Chondrocyte (in vitro differentiated cells): ENCODE measurements around the gene PTPRG. TPM values are rescaled to one million over a fixed set of nuclear protein-coding genes. Genes with fewer than 3 reads are reported as not detected.

ENCODE experiments used
- DNase-seq: peaks from one replicate; pipeline ENCODE4 v3.0.0; 2021; ENCODE audit warnings: mixed read lengths, low spot score
- H3K27ac Mint-ChIP-seq: one replicate; pipeline ENCODE4 v1.8.0; 2021; ENCODE audit warnings: mild to moderate bottlenecking, moderate library complexity, mixed read lengths; ENCODE audit not compliant: unreplicated experiment
- H3K27me3 Mint-ChIP-seq: 2 replicates; pipeline ENCODE4 v1.8.0; 2021; ENCODE audit warnings: low read depth, mixed read lengths
- H3K36me3 Mint-ChIP-seq: 2 replicates; pipeline ENCODE4 v1.8.0; 2021; ENCODE audit warnings: low read depth, mixed read lengths
- H3K4me1 Mint-ChIP-seq: 2 replicates; pipeline ENCODE4 v1.8.0; 2021; ENCODE audit warnings: low read depth, mild to moderate bottlenecking, mixed read lengths
- H3K4me3 Mint-ChIP-seq: one replicate; pipeline ENCODE4 v1.8.0; 2021; ENCODE audit warnings: mild to moderate bottlenecking, moderate library complexity, mixed read lengths; ENCODE audit not compliant: unreplicated experiment
- H3K9me3 Mint-ChIP-seq: 2 replicates; pipeline ENCODE4 v1.8.0; 2021; ENCODE audit warnings: low read depth, mixed read lengths
- CTCF ChIP-seq: fragments of 200-600 bp; sonication (generic); IDR thresholded peaks from 2 replicates; pipeline ENCODE4 v1.5.0; 2021; ENCODE audit warnings: antibody characterized with exemption, mild to moderate bottlenecking, moderate library complexity
- total RNA-seq: library from RNA; stranded (reverse); gene quantifications from 3 replicates; pipeline ENCODE4 v1.2.1, GENCODE V29; 2021

Gene PTPRG
- total RNA-seq, 1 donor from 2014 or later = 45.5 TPM

DNA sequence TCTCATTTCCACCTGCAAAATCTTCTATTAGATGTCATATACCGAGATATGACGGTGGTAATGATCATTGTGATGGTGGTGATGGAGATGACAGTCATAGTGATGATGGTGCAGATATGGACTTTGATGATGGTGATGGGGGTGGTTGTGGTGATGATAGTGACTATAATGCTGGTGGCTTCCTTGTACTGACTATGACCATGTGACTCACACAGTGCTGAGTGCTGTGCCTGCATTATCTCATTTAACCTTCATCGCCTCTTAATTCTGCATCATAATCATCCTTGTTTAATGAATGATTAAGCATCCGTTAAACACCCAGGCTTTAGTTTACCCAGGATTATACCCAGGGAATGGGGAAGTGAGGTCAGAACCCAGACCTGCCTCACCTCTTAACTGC is 480.3 kb downstream of the PTPRG start:
- no peaks in the 10 kb centered on the region for H3K27me3 Mint-ChIP-seq
- no peak for DNase-seq
- H3K4me3 Mint-ChIP-seq = no peak overlapping the region
- no peak overlapping the region for H3K27ac Mint-ChIP-seq
- no peaks in the 10 kb centered on the region for H3K9me3 Mint-ChIP-seq
- TF ChIP-seq CTCF = no peak
- H3K36me3 Mint-ChIP-seq = no peaks in the 10 kb centered on the region
- H3K4me1 Mint-ChIP-seq = peaks cover 3% of the 10 kb centered on the region

- no peak overlapping the region for H3K27ac Mint-ChIP-seq
- no peaks in the 10 kb centered on the region for H3K36me3 Mint-ChIP-seq
- no peak for DNase-seq
- no peak for TF ChIP-seq CTCF
- peaks cover 3% of the 10 kb centered on the region for H3K4me1 Mint-ChIP-seq
- H3K9me3 Mint-ChIP-seq = no peaks in the 10 kb centered on the region
- no peaks in the 10 kb centered on the region for H3K27me3 Mint-ChIP-seq
- no peak overlapping the region for H3K4me3 Mint-ChIP-seq
Observed at GRCh38 chr3:62044874-62045411, 483.6 kb downstream of the PTPRG start.

DNA sequence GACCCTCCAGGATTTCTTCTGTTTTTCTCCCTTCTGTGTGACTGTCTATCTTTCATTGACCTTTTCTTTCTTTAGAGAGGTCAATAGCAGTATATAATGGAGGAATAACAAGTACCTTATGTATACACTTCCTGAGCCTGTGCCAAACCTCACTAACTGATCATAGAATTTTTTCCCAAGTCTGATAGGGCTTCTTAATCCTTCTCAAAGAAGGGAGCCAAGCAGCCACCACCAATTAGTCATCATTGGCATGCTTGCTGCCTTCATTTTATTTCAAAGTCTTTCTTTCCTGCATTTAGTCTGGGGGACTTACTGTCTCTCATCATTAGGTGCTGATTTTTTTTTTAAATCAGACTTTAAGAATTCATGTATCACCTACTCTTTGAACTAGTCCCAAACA is 485.0 kb downstream of the PTPRG start:
- H3K27me3 Mint-ChIP-seq = no peaks in the 10 kb centered on the region
- no peak overlapping the region for H3K27ac Mint-ChIP-seq
- H3K9me3 Mint-ChIP-seq = no peaks in the 10 kb centered on the region
- H3K4me3 Mint-ChIP-seq = no peak overlapping the region
- no peaks in the 10 kb centered on the region for H3K4me1 Mint-ChIP-seq
- H3K36me3 Mint-ChIP-seq = no peaks in the 10 kb centered on the region
- no peak for TF ChIP-seq CTCF
- no peak for DNase-seq

DNA sequence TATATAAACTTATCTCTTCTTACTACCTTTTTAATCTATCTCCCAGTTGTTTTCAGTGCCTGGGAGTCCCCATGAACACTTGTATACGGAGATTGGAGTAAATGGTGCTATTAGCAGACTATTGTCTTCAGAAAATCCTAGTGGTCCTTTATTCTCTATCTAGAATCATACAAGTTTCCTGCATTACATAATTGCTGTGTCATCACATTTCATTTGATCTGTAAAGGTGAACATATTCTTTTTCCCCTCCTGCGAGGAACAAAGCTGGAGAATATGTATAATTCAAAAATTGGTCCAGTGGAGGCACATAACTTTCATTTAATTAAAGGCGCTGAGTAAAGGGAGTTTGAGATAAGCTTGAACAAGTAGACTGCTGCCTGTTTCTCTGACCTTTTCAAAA is 487.2 kb downstream of the PTPRG start:
- H3K9me3 Mint-ChIP-seq = no peaks in the 10 kb centered on the region
- no peaks in the 10 kb centered on the region for H3K27me3 Mint-ChIP-seq
- no peak for DNase-seq
- no peak overlapping the region for H3K27ac Mint-ChIP-seq
- no peak overlapping the region for H3K4me3 Mint-ChIP-seq
- peaks cover 4% of the 10 kb centered on the region for H3K4me1 Mint-ChIP-seq
- TF ChIP-seq CTCF = no peak
- no peaks in the 10 kb centered on the region for H3K36me3 Mint-ChIP-seq

GRCh38 chr3:62049033-62049432 is 487.7 kb downstream of the PTPRG start:
- Mint-ChIP-seq H3K4me3 (no peak overlapping the region), H3K27ac (no peak overlapping the region), H3K36me3 (no peaks in the 10 kb centered on the region), H3K4me1 (peaks cover 4% of the 10 kb centered on the region), H3K9me3 (no peaks in the 10 kb centered on the region), H3K27me3 (no peaks in the 10 kb centered on the region)
- no peak for TF ChIP-seq CTCF
- DNase-seq = no peak
